GM12892 (cell line): Measurements from ENCODE around the gene TUBA8.

Experiments
- POLR2A ChIP-seq: IDR thresholded peaks from 2 replicates; pipeline ENCODE4 v1.6.1; 2011; ENCODE audit warnings: low read depth, low read length, control low read depth
- POLR2AphosphoS5 ChIP-seq: IDR thresholded peaks from 2 replicates; pipeline ENCODE4 v1.6.1; 2011; ENCODE audit warnings: low read depth, low read length, control low read depth
- TAF1 ChIP-seq: IDR thresholded peaks from 2 replicates; pipeline ENCODE4 v1.6.1; 2011; ENCODE audit warnings: low read depth, mild to moderate bottlenecking, control low read depth, low read length, borderline replicate concordance

- no peak for TF ChIP-seq POLR2AphosphoS5
- no peak for TF ChIP-seq TAF1
- TF ChIP-seq POLR2A, result no peak
Measured at GRCh38 chr22:18082467-18082866, 28.1 kb upstream of the TUBA8 start.
